Measurements from ENCODE around the gene INSYN2A.
A peak's percentile ranks its signal among the peaks of the same experiment; 100 is the strongest.

Gene INSYN2A

DNA sequence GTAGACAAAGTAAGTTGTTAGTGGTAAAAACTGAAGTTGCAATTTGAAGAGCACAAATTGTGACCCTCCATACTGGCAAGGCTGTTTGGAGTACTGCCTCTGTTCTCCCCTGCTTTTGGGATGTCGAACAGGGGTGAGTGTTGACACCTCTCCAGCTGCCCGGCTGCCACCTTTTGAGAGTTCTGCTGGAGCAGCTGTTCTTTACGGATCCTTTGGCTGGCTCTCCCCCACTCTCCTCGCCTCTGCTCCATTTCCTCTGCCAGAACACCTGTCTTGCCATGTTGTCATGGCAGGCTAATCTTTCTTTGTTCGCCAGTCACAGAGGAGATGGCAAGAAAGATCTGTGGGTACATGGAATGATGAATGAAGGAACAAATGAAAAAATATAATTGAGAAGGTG lies 34.9 kb downstream of the INSYN2A start:
- TF ChIP-seq, protein P1, sequence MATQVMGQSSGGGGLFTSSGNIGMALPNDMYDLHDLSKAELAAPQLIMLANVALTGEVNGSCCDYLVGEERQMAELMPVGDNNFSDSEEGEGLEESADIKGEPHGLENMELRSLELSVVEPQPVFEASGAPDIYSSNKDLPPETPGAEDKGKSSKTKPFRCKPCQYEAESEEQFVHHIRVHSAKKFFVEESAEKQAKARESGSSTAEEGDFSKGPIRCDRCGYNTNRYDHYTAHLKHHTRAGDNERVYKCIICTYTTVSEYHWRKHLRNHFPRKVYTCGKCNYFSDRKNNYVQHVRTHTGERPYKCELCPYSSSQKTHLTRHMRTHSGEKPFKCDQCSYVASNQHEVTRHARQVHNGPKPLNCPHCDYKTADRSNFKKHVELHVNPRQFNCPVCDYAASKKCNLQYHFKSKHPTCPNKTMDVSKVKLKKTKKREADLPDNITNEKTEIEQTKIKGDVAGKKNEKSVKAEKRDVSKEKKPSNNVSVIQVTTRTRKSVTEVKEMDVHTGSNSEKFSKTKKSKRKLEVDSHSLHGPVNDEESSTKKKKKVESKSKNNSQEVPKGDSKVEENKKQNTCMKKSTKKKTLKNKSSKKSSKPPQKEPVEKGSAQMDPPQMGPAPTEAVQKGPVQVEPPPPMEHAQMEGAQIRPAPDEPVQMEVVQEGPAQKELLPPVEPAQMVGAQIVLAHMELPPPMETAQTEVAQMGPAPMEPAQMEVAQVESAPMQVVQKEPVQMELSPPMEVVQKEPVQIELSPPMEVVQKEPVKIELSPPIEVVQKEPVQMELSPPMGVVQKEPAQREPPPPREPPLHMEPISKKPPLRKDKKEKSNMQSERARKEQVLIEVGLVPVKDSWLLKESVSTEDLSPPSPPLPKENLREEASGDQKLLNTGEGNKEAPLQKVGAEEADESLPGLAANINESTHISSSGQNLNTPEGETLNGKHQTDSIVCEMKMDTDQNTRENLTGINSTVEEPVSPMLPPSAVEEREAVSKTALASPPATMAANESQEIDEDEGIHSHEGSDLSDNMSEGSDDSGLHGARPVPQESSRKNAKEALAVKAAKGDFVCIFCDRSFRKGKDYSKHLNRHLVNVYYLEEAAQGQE (IDR thresholded peaks at IDR 0.05; ENCODE audit: insufficient read depth in 1 of 2, low read depth in 2 of 2, low read length in 2 of 2): no peak
- no peak for TF ChIP-seq TAF1 (IDR thresholded peaks at IDR 0.05; ENCODE audit: borderline replicate concordance, insufficient read depth, low read length)
- no peak for TF ChIP-seq SIN3A (IDR thresholded peaks at IDR 0.05; ENCODE audit: borderline replicate concordance, insufficient read depth, low read length)
- no peak for TF ChIP-seq POLR2AphosphoS5 (IDR thresholded peaks at IDR 0.05; ENCODE audit: low read depth, low read length)
- no peak for TF ChIP-seq FOXP2 (optimal IDR thresholded peaks at IDR 0.05; ENCODE audit: borderline replicate concordance, extremely low read depth, extremely low read length, insufficient read depth)

DNA sequence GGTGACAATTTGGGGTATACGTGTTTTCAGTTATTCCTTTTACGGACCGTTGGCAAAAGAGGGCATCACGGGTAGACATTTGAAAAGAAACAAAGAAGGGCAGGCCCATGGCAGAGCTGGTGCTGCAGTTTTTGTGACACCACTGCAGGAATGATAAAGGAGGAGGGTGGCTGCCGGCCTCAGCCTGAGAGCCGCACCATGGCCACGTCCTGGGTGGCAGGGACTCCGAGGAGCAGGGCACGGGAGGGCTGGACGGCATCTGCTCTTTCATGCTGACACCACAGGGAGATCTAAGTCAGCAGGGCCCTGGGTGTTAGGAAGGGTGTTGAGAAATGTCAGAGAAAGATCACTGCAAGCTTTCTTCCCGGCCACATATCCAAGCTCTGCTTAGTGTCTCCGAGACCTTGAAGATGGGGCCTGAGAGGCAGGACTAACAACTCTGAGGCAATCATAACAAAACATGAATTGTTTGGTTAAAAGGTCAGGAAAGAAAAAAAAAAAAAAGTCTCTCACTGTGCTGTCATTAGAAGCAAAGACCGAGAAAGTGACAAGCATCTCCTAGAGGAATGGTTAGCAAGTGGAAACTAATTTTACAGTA lies 36.6 kb downstream of the INSYN2A start:
- no peak for TF ChIP-seq POLR2AphosphoS5 (IDR thresholded peaks at IDR 0.05; ENCODE audit: low read depth, low read length)
- TF ChIP-seq TAF1 (IDR thresholded peaks at IDR 0.05; ENCODE audit: borderline replicate concordance, insufficient read depth, low read length): no peak
- no peak for TF ChIP-seq SIN3A (IDR thresholded peaks at IDR 0.05; ENCODE audit: borderline replicate concordance, insufficient read depth, low read length)
- TF ChIP-seq, protein P1 (IDR thresholded peaks at IDR 0.05; ENCODE audit: insufficient read depth in 1 of 2, low read depth in 2 of 2, low read length in 2 of 2): no peak
- TF ChIP-seq FOXP2 (optimal IDR thresholded peaks at IDR 0.05; ENCODE audit: borderline replicate concordance, extremely low read depth, extremely low read length, insufficient read depth): no peak

DNA sequence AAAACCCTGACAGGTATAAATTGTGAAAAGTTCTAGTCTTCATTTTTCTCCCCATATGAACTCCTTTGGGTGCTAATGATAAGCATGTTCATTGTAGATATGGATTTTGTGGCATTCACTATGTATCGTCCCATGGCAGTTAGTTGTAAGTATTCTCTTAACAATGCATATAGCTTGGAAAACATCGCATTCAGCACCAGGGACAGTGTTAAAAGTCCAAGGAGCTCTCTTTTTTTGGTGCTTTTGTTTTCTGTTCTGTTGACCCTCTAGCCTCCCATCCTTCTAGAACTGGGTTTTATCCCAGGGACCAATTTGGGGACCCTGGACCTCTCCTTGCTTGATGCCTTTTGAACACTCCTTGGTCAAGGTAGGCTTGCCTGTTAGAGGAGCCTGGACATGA lies 37.7 kb downstream of the INSYN2A start:
- TF ChIP-seq POLR2AphosphoS5 (IDR thresholded peaks at IDR 0.05; ENCODE audit: low read depth, low read length) (no peak), SIN3A (IDR thresholded peaks at IDR 0.05; ENCODE audit: borderline replicate concordance, insufficient read depth, low read length) (no peak)
- TF ChIP-seq, protein P1 (IDR thresholded peaks at IDR 0.05; ENCODE audit: insufficient read depth in 1 of 2, low read depth in 2 of 2, low read length in 2 of 2): peak; percentile 52 to 84; a peak in 3 of 4 replicates

DNA sequence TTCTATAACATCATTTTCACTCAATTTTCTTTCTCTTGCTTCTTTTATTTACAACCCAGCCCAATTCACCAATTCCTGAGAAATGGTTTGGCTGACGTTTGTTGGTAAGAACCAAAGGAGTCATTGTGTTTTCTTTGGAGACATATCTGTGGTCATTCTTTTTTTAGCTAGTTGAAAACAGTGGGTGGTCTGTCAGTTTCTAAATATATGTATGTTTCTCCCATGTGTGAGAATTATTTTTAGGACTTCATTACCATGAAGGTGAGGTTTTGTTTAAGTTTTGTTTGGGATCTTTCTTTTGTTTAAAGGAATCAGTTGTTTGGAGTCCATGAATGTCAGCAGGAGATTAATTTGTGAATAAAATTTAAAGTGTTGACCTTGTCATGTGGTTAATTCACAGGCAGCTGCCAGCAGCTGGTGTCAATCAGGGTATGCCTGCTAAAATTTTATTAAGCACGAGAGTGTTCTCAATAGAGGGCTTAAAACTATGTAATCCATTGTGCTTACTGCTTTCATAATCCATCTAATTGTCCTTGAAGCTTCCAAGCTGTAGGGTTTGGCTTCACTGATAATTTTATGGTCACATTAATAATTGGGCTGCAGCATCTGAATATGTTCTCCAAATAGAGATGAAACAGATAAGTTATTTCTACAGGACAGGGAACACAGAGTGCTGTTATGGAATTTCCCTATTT lies 38.7 kb downstream of the INSYN2A start:
- TF ChIP-seq FOXP2 (optimal IDR thresholded peaks at IDR 0.05; ENCODE audit: borderline replicate concordance, extremely low read depth, extremely low read length, insufficient read depth) (no peak), TAF1 (IDR thresholded peaks at IDR 0.05; ENCODE audit: borderline replicate concordance, insufficient read depth, low read length) (no peak), POLR2AphosphoS5 (IDR thresholded peaks at IDR 0.05; ENCODE audit: low read depth, low read length) (no peak)
- TF ChIP-seq, protein P1 (IDR thresholded peaks at IDR 0.05; ENCODE audit: insufficient read depth in 1 of 2, low read depth in 2 of 2, low read length in 2 of 2): no peak

All from PFSK-1 (cell line).